Mammary epithelial cell (primary cell): ENCODE data around the gene ELF2.

Experiments
- CTCF ChIP-seq, 2 donors: IDR thresholded peaks in 1 of 2; conservative IDR thresholded peaks in 1 of 2; 2 replicates each; pipeline ENCODE4 v1.5.1; 2011 to 2012; ENCODE audit warnings: inconsistent platforms in 2 of 2, low read length in 2 of 2, mild to moderate bottlenecking in 2 of 2, control low read depth in 1 of 2, low read depth in 1 of 2; ENCODE audit not compliant: insufficient read depth in 1 of 2; ENCODE audit errors: extremely low read depth in 1 of 2
- EZH2 ChIP-seq: IDR thresholded peaks from 2 replicates; pipeline ENCODE4 v1.6.1; 2012; ENCODE audit warnings: low read length, inconsistent platforms, borderline replicate concordance

GRCh38 chr4:139053909-139054308 is 123.1 kb downstream of the ELF2 start:
- TF ChIP-seq CTCF (conservative IDR thresholded peaks at IDR 0.05 in 1 of 2, IDR thresholded peaks at IDR 0.05 in 1 of 2; ENCODE audit: extremely low read depth in 1 of 2, insufficient read depth in 1 of 2, low read depth in 1 of 2, low read length in 2 of 2) = no peak
- no peak for TF ChIP-seq EZH2
